T-helper 17 cell (primary cell): Measurements from ENCODE around the gene STK24. TPM values are rescaled to one million over a fixed set of nuclear protein-coding genes. Genes with fewer than 3 reads are reported as not detected.

Source experiments
- ATAC-seq: fragments of 150-1000 bp; cut with Tn5 transposase; 2 replicates; pipeline ENCODE4 v1.10.0; 2021; ENCODE audit warnings: mild to moderate bottlenecking, moderate library complexity
- DNase-seq, 3 donors: peaks; one replicate each; pipeline versions ENCODE4 v3.0.0 to v3.0.0-alpha.2; 2020 to 2021
- H3K9me3 ChIP-seq: one replicate; pipeline ENCODE4 v1.7.0; 2013; ENCODE audit warnings: low read length, mild to moderate bottlenecking; ENCODE audit not compliant: control insufficient read depth, poor library complexity, severe bottlenecking
- H3K27ac Mint-ChIP-seq: one replicate; pipeline ENCODE4 v1.8.0; 2022; ENCODE audit warnings: mild to moderate bottlenecking, moderate library complexity, mixed read lengths
- H3K27me3 Mint-ChIP-seq: one replicate; pipeline ENCODE4 v1.8.0; 2022; ENCODE audit warnings: mixed read lengths
- H3K36me3 Mint-ChIP-seq: one replicate; pipeline ENCODE4 v1.8.0; 2022; ENCODE audit warnings: low read depth, mixed read lengths
- H3K4me1 Mint-ChIP-seq: one replicate; pipeline ENCODE4 v1.8.0; 2022; ENCODE audit warnings: mild to moderate bottlenecking, mixed read lengths
- H3K4me3 Mint-ChIP-seq: one replicate; pipeline ENCODE4 v1.8.0; 2022; ENCODE audit warnings: mild to moderate bottlenecking, moderate library complexity, mixed read lengths
- total RNA-seq, 4 donors: library from RNA in 2 of 4; stranded (reverse) in 2 of 4; gene quantifications; one replicate each; pipeline ENCODE4 v1.2.3 and lab custom pipeline; 2022 to 2026

STK24 gene
- total RNA-seq, 2 donors from 2014 or later, result 134 to 163 TPM

- Mint-ChIP-seq H3K27ac (peak overlapping the region; percentile 91), H3K4me3 (peak overlapping the region; percentile 73), H3K27me3 (no peaks in the 10 kb centered on the region), H3K4me1 (peaks cover 67% of the 10 kb centered on the region), H3K36me3 (no peaks in the 10 kb centered on the region)
- H3K9me3 ChIP-seq, result no peaks in the 10 kb centered on the region
- DNase-seq (no peak), ATAC-seq (no peak)
Measured at GRCh38 chr13:98505217-98505616, 71.7 kb downstream of the STK24 start.

DNA sequence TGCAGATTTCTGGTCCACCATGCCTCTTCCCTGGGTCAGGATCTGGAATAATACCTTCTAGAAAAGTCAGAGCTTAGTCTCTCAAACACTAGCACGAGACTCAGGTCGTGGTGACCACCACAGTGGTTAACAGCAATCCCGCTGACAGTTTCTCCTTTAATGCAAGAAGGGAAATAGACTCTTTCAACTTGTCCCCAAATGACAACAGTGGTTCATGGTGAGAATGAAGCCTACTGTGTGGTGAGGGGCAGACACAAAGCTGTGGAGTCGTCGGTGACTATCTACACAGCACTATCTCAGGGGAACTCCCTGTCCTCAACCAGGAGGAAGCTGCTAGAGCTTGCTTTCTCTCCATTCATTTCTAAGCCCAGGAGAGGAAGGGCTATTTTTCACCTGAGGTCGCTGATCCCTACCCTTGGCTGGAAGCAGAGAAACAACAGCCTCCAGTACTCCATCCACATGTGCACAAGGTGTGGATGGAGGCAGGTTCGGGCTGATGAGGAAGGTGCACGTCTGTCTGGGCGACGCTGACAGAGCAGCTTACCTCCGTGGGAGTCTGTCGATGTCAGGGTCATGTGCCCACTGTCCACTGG is 72.4 kb downstream of the STK24 start:
- Mint-ChIP-seq H3K36me3 (no peaks in the 10 kb centered on the region), H3K4me3 (peak overlapping the region; percentile 73), H3K27ac (peak overlapping the region; percentile 91), H3K27me3 (no peaks in the 10 kb centered on the region), H3K4me1 (peaks cover 65% of the 10 kb centered on the region)
- H3K9me3 ChIP-seq, result no peaks in the 10 kb centered on the region
- ATAC-seq (peak; percentile 84), DNase-seq (no peak)

DNA sequence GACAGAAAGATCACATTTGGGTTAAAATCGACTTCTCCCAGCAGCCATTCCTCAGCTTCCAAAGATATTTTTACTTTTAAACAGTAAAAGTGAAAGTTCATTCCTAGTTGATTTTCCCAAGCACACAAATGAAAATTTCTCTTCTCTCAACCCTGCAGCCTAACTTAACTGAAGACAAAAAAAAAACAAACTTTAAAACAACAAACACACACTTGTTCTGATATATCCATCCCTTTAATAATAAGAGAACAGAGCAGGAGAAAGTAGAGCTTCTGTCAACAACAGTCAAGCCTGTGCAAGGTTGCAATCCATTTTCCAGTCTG is 72.9 kb downstream of the STK24 start:
- no peak for ATAC-seq
- Mint-ChIP-seq H3K27ac (peak overlapping the region; percentile 91), H3K4me1 (peaks cover 63% of the 10 kb centered on the region), H3K4me3 (peak overlapping the region; percentile 73), H3K27me3 (no peaks in the 10 kb centered on the region), H3K36me3 (no peaks in the 10 kb centered on the region)
- no peaks in the 10 kb centered on the region for H3K9me3 ChIP-seq
- DNase-seq, result no peak

DNA sequence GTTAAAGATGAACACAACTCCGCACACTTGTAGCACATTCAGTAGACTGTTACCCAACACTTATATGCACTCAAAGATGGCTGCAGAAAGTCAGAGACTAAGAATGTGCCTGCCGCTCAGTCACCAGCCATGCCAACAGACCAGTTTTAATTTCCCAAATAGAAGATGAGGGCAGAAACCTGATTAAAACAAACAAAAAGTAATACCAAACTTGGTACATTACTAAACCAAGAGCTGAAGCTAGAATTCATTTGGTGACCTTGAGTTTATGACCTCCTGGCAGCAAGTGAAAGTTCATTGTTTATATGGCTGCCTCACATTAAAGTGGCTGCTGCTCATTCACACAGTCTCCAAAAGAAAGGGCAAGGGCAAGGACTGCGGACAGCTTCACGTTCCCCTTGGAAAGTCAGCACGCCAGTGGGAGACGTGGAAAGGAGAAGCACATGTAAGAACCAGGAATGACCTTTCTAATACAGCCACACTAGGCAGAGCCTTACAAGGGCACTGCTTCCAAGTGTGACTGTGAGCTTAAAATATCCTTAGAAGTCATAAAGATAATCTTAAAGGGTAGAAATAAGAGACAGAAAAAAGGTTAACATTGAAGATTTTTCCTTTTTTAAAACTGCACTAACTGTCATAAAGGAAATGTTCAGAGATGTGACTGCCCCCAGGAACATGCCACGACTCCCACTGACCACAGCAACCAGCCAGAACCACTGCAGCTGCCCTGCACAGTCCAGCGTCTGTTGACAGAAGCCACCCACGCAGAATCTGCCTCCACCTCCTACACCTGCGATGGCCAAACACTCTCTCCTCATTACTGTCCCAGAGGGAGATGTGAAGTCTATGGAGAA is 73.5 kb downstream of the STK24 start:
- DNase-seq, result no peak
- H3K4me3 Mint-ChIP-seq, result peak overlapping the region; percentile 73
- peaks cover 59% of the 10 kb centered on the region for H3K4me1 Mint-ChIP-seq
- H3K36me3 Mint-ChIP-seq, result no peaks in the 10 kb centered on the region
- no peaks in the 10 kb centered on the region for H3K27me3 Mint-ChIP-seq
- H3K9me3 ChIP-seq, result no peaks in the 10 kb centered on the region
- H3K27ac Mint-ChIP-seq, result peak overlapping the region; percentile 91
- ATAC-seq, result no peak

- H3K27ac Mint-ChIP-seq, result peak overlapping the region; percentile 57
- no peaks in the 10 kb centered on the region for H3K27me3 Mint-ChIP-seq
- no peak for ATAC-seq
- H3K9me3 ChIP-seq, result no peaks in the 10 kb centered on the region
- no peak overlapping the region for H3K4me3 Mint-ChIP-seq
- DNase-seq, result no peak
- H3K36me3 Mint-ChIP-seq, result no peaks in the 10 kb centered on the region
- H3K4me1 Mint-ChIP-seq, result peaks cover 58% of the 10 kb centered on the region
Measured at GRCh38 chr13:98500963-98501421, 75.9 kb downstream of the STK24 start.

DNA sequence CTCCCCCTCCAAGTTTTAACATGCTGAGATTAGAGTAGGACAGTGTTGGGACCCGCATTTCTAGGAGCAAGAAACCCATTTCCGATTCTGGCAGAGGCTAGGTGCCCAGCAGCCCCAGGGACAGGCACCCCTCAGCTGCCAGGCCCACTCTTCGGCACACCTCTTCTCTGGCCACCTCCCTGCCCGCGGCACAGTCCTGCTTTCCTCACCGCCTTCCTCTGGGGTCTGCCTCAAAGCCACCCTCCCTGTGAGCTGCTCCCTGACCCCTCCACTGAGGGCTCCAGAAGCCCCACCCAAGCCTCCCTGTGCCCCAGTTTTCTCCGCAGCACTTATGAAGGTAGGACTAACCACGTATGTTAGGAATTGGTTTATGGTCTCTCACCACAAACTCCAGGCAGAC is 79.9 kb downstream of the STK24 start:
- Mint-ChIP-seq H3K36me3 (no peaks in the 10 kb centered on the region), H3K4me3 (no peak overlapping the region), H3K27me3 (no peaks in the 10 kb centered on the region), H3K4me1 (peaks cover 48% of the 10 kb centered on the region), H3K27ac (peak overlapping the region; percentile 93)
- ATAC-seq, result no peak
- H3K9me3 ChIP-seq, result no peaks in the 10 kb centered on the region
- no peak for DNase-seq

GRCh38 chr13:98496479-98496791 is 80.5 kb downstream of the STK24 start:
- no peak for ATAC-seq
- no peaks in the 10 kb centered on the region for H3K9me3 ChIP-seq
- Mint-ChIP-seq H3K36me3 (peaks cover under 1% of the 10 kb centered on the region), H3K4me1 (peaks cover 48% of the 10 kb centered on the region), H3K27ac (peak overlapping the region; percentile 93), H3K27me3 (no peaks in the 10 kb centered on the region), H3K4me3 (peak overlapping the region; percentile 28)
- DNase-seq, result no peak

DNA sequence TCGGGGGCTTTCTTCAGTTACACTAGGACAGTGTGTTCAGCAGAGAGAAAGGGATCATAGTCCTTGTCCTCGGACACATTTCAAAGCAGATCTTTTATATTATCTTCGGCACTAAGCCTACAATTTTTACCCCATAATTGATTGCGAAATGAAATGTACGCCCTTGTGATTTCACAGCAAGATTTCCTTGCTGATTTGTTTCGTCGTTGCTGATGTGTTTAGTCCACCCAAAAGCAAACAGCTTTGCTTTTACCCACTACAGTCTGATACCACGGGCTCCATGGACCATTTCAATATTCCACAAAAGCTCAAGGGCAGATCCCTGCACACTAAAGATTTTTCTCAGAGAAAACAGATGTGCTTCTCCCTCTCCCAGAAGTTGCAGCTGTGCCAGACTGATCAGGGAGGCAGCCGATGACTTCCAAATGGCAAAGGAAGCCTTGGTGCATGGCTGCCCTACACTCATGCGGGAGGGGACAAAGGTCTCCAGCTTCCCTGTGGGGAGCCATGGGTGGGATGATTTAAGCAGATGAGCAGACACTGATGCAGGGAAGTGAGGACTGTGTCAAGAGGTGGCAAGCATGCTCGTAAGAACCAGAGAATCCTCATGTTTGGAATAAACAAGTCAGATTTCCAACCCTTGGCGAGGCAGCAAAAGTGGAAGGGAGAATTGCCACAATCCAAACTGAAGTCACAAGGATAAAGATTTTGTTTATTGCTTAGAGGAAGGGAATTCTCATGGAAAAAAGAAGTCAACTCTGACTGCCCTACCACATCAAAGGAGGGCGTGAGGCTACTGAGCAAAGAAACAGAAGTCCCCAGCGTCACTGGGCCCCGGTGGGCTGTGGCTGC is 81.1 kb downstream of the STK24 start:
- no peak for DNase-seq
- Mint-ChIP-seq H3K27ac (peak overlapping the region; percentile 93), H3K4me1 (peaks cover 52% of the 10 kb centered on the region), H3K36me3 (peaks cover 4% of the 10 kb centered on the region), H3K4me3 (no peak overlapping the region), H3K27me3 (no peaks in the 10 kb centered on the region)
- H3K9me3 ChIP-seq, result no peaks in the 10 kb centered on the region
- ATAC-seq, result no peak

- DNase-seq (no peak), ATAC-seq (no peak)
- H3K36me3 Mint-ChIP-seq, result peaks cover 4% of the 10 kb centered on the region
- H3K9me3 ChIP-seq, result no peaks in the 10 kb centered on the region
- peak overlapping the region; percentile 8 for H3K27ac Mint-ChIP-seq
- H3K4me3 Mint-ChIP-seq, result no peak overlapping the region
- H3K27me3 Mint-ChIP-seq, result no peaks in the 10 kb centered on the region
- H3K4me1 Mint-ChIP-seq, result peaks cover 55% of the 10 kb centered on the region
Measured at GRCh38 chr13:98494769-98495168, 82.1 kb downstream of the STK24 start.

DNA sequence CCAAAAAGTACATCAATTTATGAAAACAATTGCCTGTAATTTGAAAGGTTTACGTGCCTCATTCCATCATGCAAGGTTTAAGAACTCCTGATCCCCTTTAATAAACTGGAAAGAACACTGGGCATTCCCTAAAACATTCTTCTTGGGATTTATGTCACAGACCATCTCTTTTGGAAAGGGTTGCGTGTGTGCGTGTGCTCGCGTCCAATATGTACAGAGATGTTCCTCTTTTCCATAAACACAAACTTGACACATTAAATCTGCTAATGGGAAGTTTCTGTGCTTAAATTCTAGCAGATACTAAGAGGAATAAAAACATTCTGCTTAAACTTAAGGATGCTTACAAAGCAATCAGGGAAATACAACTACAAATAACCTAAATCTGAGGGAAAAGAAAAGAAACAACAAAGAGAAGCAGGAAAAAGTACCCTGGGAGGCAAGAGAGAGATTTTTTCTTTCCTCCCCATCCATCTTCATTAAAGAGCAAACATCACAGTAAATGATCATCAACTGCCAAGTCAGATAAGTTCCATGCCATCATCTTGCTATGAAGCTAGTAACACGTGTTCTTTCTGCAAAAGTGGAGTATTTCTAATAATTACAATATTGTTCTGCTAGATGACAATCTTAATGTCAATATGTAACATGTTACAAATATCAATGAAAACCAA is 83.7 kb downstream of the STK24 start:
- peak overlapping the region; percentile 58 for H3K4me3 Mint-ChIP-seq
- peak overlapping the region; percentile 100 for H3K27ac Mint-ChIP-seq
- H3K36me3 Mint-ChIP-seq, result peaks cover 4% of the 10 kb centered on the region
- DNase-seq (no peak), ATAC-seq (no peak)
- H3K27me3 Mint-ChIP-seq, result no peaks in the 10 kb centered on the region
- no peaks in the 10 kb centered on the region for H3K9me3 ChIP-seq
- H3K4me1 Mint-ChIP-seq, result peaks cover 60% of the 10 kb centered on the region

GRCh38 chr13:98492335-98493041 is 84.4 kb downstream of the STK24 start:
- Mint-ChIP-seq H3K4me3 (no peak overlapping the region), H3K36me3 (peaks cover 4% of the 10 kb centered on the region), H3K27me3 (no peaks in the 10 kb centered on the region), H3K4me1 (peaks cover 59% of the 10 kb centered on the region), H3K27ac (peak overlapping the region; percentile 100)
- DNase-seq (no peak), ATAC-seq (no peak)
- H3K9me3 ChIP-seq, result no peaks in the 10 kb centered on the region

GRCh38 chr13:98490866-98491265 is 86.0 kb downstream of the STK24 start:
- H3K27ac Mint-ChIP-seq, result peak overlapping the region; percentile 100
- H3K4me3 Mint-ChIP-seq, result no peak overlapping the region
- no peak for DNase-seq
- H3K27me3 Mint-ChIP-seq, result no peaks in the 10 kb centered on the region
- peaks cover 57% of the 10 kb centered on the region for H3K4me1 Mint-ChIP-seq
- H3K36me3 Mint-ChIP-seq, result peaks cover 4% of the 10 kb centered on the region
- no peak for ATAC-seq
- H3K9me3 ChIP-seq, result no peaks in the 10 kb centered on the region
